Mesothelial cell of epicardium (in vitro differentiated cells): ENCODE results near the gene MT1B. TPM values are rescaled to one million over a fixed set of nuclear protein-coding genes. Genes with fewer than 3 reads are reported as not detected.
A peak's percentile ranks its signal among the peaks of the same experiment; 100 is the strongest.

Experiments
- DNase-seq, 2 experiments: peaks; one replicate each; pipeline ENCODE4 v3.0.0; 2021; ENCODE audit warnings: low spot score in 2 of 2; ENCODE audit not compliant: unreplicated experiment in 2 of 2
- H3K27ac Mint-ChIP-seq: 2 replicates; pipeline ENCODE4 v1.8.0; 2021; ENCODE audit warnings: mixed read lengths
- H3K27me3 Mint-ChIP-seq: 2 replicates; pipeline ENCODE4 v1.8.0; 2021; ENCODE audit warnings: low read depth, mixed read lengths
- H3K36me3 Mint-ChIP-seq: 2 replicates; pipeline ENCODE4 v1.8.0; 2021; ENCODE audit warnings: mixed read lengths
- H3K4me1 Mint-ChIP-seq: 2 replicates; pipeline ENCODE4 v1.8.0; 2021; ENCODE audit warnings: mixed read lengths
- H3K4me3 Mint-ChIP-seq: 2 replicates; pipeline ENCODE4 v1.8.0; 2021; ENCODE audit warnings: mild to moderate bottlenecking, moderate library complexity, mixed read lengths
- H3K9me3 Mint-ChIP-seq: 2 replicates; pipeline ENCODE4 v1.8.0; 2021; ENCODE audit warnings: mixed read lengths
- total RNA-seq: library from RNA; stranded (reverse); gene quantifications from 3 replicates; pipeline ENCODE4 v1.2.1, GENCODE V29; 2021
- TF ChIP-seq, protein P1 (sequence below): fragments of 200-600 bp; sonication (generic); IDR thresholded peaks from one replicate; pipeline ENCODE4 v1.5.0; 2021; ENCODE audit warnings: antibody characterized with exemption; ENCODE audit not compliant: unreplicated experiment

MT1B gene
- total RNA-seq, 1 donor from 2014 or later: not detected

- Mint-ChIP-seq H3K27me3 (no peaks in the 10 kb centered on the region), H3K9me3 (peaks cover 12% of the 10 kb centered on the region), H3K27ac (no peak overlapping the region), H3K36me3 (peaks cover 1% of the 10 kb centered on the region), H3K4me3 (no peak overlapping the region), H3K4me1 (peaks cover 10% of the 10 kb centered on the region)
- DNase-seq: no peak
- TF ChIP-seq, protein P1, sequence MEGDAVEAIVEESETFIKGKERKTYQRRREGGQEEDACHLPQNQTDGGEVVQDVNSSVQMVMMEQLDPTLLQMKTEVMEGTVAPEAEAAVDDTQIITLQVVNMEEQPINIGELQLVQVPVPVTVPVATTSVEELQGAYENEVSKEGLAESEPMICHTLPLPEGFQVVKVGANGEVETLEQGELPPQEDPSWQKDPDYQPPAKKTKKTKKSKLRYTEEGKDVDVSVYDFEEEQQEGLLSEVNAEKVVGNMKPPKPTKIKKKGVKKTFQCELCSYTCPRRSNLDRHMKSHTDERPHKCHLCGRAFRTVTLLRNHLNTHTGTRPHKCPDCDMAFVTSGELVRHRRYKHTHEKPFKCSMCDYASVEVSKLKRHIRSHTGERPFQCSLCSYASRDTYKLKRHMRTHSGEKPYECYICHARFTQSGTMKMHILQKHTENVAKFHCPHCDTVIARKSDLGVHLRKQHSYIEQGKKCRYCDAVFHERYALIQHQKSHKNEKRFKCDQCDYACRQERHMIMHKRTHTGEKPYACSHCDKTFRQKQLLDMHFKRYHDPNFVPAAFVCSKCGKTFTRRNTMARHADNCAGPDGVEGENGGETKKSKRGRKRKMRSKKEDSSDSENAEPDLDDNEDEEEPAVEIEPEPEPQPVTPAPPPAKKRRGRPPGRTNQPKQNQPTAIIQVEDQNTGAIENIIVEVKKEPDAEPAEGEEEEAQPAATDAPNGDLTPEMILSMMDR: no peak
Measured at GRCh38 chr16:56697456-56698155, 45.9 kb downstream of the MT1B start.

- Mint-ChIP-seq H3K4me3 (no peak overlapping the region), H3K27me3 (peaks cover 2% of the 10 kb centered on the region), H3K27ac (no peak overlapping the region), H3K36me3 (peaks cover 1% of the 10 kb centered on the region), H3K9me3 (peaks cover 12% of the 10 kb centered on the region), H3K4me1 (peaks cover 7% of the 10 kb centered on the region)
- TF ChIP-seq, protein P1: no peak
- no peak for DNase-seq
Measured at GRCh38 chr16:56700195-56700594, 48.5 kb downstream of the MT1B start.

- Mint-ChIP-seq H3K27me3 (peaks cover 2% of the 10 kb centered on the region), H3K36me3 (peaks cover 1% of the 10 kb centered on the region), H3K9me3 (peaks cover 12% of the 10 kb centered on the region), H3K27ac (no peak overlapping the region), H3K4me3 (no peak overlapping the region), H3K4me1 (peaks cover 7% of the 10 kb centered on the region)
- no peak for DNase-seq
- TF ChIP-seq, protein P1: no peak
Measured at GRCh38 chr16:56700631-56701030, 48.9 kb downstream of the MT1B start.

- H3K36me3 Mint-ChIP-seq: peaks cover 1% of the 10 kb centered on the region
- no peak overlapping the region for H3K4me3 Mint-ChIP-seq
- H3K9me3 Mint-ChIP-seq: peaks cover 12% of the 10 kb centered on the region
- peak overlapping the region; percentile 13 for H3K27ac Mint-ChIP-seq
- peaks cover 7% of the 10 kb centered on the region for H3K4me1 Mint-ChIP-seq
- TF ChIP-seq, protein P1: no peak
- no peak for DNase-seq
- peaks cover 2% of the 10 kb centered on the region for H3K27me3 Mint-ChIP-seq
Measured at GRCh38 chr16:56701534-56701933, 49.8 kb downstream of the MT1B start.

Other genes starting within 250 kb of the MT1B start
- gene AMFR, start 226.3 kb upstream of the MT1B start, total RNA-seq: 54.6 to 60.0 TPM (median 58.1 TPM) in 3 replicates
- 134 to 141 TPM (median 136 TPM) in 3 replicates for gene NUDT21, start 200.6 kb upstream of the MT1B start, total RNA-seq
- gene OGFOD1, start 200.3 kb upstream of the MT1B start, total RNA-seq: 34.3 to 37.2 TPM (median 35.5 TPM) in 3 replicates
- gene BBS2, start 131.9 kb upstream of the MT1B start, total RNA-seq: 58.2 to 63.1 TPM (median 60.8 TPM) in 3 replicates
- gene MT4, start 86.8 kb upstream of the MT1B start, total RNA-seq: not detected in 3 replicates
- not detected in 3 replicates for gene MT3, start 62.4 kb upstream of the MT1B start, total RNA-seq
- gene MT2A, start 43.3 kb upstream of the MT1B start, total RNA-seq: 4.4 to 5.7 TPM (median 5.3 TPM) in 3 replicates
- 0.99 TPM in 1 of 3 replicates, not detected in the others for gene MT1E, start 26.1 kb upstream of the MT1B start, total RNA-seq
- gene MT1M, start 19.2 kb upstream of the MT1B start, total RNA-seq: not detected in 3 replicates
- not detected in 3 replicates for gene MT1A, start 13.2 kb upstream of the MT1B start, total RNA-seq
- 0.63 to 0.95 TPM (median 0.66 TPM) in 3 replicates for gene MT1F, start 6.1 kb downstream of the MT1B start, total RNA-seq
- not detected in 3 replicates for gene MT1G, start 16.2 kb downstream of the MT1B start, total RNA-seq
- gene MT1H, start 17.9 kb downstream of the MT1B start, total RNA-seq: not detected in 3 replicates
- 6.8 to 8.9 TPM (median 7.1 TPM) in 3 replicates for gene MT1X, start 30.6 kb downstream of the MT1B start, total RNA-seq
- 66.3 to 74.6 TPM (median 69.1 TPM) in 3 replicates for gene NUP93, start 78.2 kb downstream of the MT1B start, total RNA-seq
- gene SLC12A3, start 213.3 kb downstream of the MT1B start, total RNA-seq: not detected in 3 replicates